ENCODE results near the gene TMEM184B. TPM values are rescaled to one million over a fixed set of nuclear protein-coding genes. Genes with fewer than 3 reads are reported as not detected.

TMEM184B gene
- total RNA-seq, 1 donor from 2014 or later = 62.8 TPM

DNA sequence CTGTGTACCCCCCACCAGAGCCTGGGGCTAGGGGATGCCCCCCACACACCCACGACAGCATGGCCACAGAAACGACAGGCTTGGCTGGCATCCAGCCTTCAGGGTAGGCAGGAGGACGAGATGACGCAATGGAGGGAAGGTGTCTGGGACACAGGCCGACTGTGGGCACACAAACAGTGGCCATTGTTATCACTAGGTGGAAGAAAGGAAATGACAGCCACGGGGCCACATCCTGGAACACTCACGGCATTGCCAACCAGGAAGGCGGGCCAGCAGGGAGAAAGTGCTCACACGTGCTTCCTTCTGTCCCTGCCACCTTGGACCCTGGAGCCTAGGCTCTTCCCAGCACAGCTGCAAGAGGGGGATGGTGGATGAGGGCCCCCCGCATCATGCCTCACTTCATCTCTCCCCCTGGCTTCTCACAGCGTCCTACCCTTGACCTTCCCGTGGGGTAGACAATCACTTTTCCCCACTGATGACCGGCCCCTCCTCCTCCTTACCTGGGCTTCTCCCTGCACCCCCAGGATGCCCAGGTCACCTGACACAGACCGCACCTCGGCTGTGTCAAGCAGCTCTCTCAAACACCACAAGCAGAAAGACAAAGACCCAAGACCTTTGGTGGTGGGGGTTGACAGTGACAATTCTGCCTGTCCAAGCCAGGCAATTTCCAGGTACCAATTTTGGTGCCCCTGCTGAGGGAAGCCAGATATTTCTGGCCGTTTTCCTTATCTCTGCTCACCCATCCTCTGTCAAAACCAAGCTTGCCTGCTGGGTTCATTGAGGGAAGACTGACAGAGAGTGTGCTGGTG lies 99.8 kb downstream of the TMEM184B start:
- H3K9me3 Mint-ChIP-seq = no peaks in the 10 kb centered on the region
- peaks cover 6% of the 10 kb centered on the region for H3K4me1 Mint-ChIP-seq
- peaks cover 2% of the 10 kb centered on the region for H3K36me3 Mint-ChIP-seq
- TF ChIP-seq, protein P1, sequence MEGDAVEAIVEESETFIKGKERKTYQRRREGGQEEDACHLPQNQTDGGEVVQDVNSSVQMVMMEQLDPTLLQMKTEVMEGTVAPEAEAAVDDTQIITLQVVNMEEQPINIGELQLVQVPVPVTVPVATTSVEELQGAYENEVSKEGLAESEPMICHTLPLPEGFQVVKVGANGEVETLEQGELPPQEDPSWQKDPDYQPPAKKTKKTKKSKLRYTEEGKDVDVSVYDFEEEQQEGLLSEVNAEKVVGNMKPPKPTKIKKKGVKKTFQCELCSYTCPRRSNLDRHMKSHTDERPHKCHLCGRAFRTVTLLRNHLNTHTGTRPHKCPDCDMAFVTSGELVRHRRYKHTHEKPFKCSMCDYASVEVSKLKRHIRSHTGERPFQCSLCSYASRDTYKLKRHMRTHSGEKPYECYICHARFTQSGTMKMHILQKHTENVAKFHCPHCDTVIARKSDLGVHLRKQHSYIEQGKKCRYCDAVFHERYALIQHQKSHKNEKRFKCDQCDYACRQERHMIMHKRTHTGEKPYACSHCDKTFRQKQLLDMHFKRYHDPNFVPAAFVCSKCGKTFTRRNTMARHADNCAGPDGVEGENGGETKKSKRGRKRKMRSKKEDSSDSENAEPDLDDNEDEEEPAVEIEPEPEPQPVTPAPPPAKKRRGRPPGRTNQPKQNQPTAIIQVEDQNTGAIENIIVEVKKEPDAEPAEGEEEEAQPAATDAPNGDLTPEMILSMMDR (IDR thresholded peaks at IDR 0.05; ENCODE audit: unreplicated experiment) = no peak
- no peak overlapping the region for H3K27ac Mint-ChIP-seq
- no peak overlapping the region for H3K4me3 Mint-ChIP-seq
- H3K27me3 Mint-ChIP-seq (ENCODE audit: low read depth) = no peaks in the 10 kb centered on the region
- no peak for DNase-seq (ENCODE audit: low spot score in 2 of 2, unreplicated experiment in 2 of 2)

DNA sequence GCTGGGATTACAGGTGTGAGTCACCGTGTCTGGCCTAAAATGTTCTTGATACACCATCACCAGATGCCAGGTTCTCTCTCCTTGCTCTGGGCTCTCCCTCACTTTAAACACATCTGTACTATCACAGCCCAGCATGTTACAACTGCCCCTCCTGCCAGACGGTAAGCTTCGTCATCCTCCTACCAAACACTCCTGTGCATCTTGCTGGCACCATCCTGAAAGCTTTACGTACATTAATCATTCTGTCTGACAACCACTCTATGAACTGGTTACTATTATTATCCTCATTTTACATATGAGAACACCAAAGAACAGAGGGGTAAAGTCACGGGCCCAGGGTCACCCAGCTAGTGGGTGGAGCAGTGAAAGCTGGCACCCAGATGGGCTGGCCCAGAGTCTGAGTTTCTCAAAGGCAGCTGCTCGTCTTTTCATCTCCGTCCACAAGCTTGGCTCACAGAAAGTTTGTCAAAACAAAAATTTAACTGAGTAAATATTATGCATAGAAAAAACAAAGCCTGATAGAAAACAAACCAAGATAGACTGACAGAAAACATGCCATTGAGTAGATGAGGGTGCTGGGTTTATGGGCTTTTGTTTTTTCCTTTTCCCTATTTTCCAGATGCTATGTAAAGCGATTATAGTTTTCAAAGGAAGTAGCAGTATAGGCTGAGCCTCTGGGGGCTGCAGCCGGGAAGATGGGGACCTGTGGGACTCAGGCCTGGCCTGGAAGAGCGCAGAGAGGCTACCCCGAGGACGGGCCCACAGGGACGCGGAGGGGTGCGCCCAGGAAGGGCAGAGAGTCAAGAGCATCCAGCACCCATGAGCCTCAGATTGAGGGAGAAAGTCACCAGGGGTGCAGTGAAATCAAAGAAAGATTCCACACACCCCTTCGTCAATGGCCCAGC lies 100.6 kb downstream of the TMEM184B start:
- H3K27ac Mint-ChIP-seq = no peak overlapping the region
- H3K9me3 Mint-ChIP-seq = no peaks in the 10 kb centered on the region
- TF ChIP-seq, protein P1 (IDR thresholded peaks at IDR 0.05; ENCODE audit: unreplicated experiment) = no peak
- H3K4me1 Mint-ChIP-seq = peaks cover 5% of the 10 kb centered on the region
- no peak for DNase-seq (ENCODE audit: low spot score in 2 of 2, unreplicated experiment in 2 of 2)
- H3K27me3 Mint-ChIP-seq (ENCODE audit: low read depth) = no peaks in the 10 kb centered on the region
- H3K36me3 Mint-ChIP-seq = peaks cover 5% of the 10 kb centered on the region
- H3K4me3 Mint-ChIP-seq = no peak overlapping the region

DNA sequence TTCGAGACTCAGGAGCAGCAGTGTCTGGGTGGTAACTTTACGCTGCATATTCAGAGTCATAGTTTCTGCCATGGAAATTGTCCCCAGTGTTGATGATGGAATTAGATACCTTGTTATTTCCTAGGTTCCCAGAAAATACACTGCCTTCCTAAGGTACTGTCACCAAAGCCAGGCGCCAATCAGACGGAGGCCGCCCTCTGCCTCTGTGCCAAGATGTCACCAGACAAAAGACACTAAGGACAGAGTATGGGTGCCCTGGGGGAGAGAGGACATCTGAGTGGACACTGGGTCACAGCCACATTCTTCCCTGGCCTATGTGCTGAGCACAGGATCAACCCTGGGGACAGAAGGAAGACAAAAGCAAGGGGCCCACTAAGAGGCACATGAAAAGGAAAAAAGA lies 102.3 kb downstream of the TMEM184B start:
- TF ChIP-seq, protein P1 (IDR thresholded peaks at IDR 0.05; ENCODE audit: unreplicated experiment) = no peak
- peaks cover 11% of the 10 kb centered on the region for H3K36me3 Mint-ChIP-seq
- no peaks in the 10 kb centered on the region for H3K27me3 Mint-ChIP-seq (ENCODE audit: low read depth)
- no peak for DNase-seq (ENCODE audit: low spot score in 2 of 2, unreplicated experiment in 2 of 2)
- H3K4me3 Mint-ChIP-seq = no peak overlapping the region
- H3K4me1 Mint-ChIP-seq = peaks cover 5% of the 10 kb centered on the region
- H3K9me3 Mint-ChIP-seq = no peaks in the 10 kb centered on the region
- no peak overlapping the region for H3K27ac Mint-ChIP-seq

Other genes with a start within 250 kb of the TMEM184B start
- gene PICK1, start 215.6 kb downstream of the TMEM184B start, total RNA-seq = 69.3 to 75.6 TPM (median 74.3 TPM) in 3 replicates
- gene SLC16A8, start 188.8 kb downstream of the TMEM184B start, total RNA-seq = 0.14 to 0.60 TPM (median 0.18 TPM) in 3 replicates
- 1.6 to 1.9 TPM (median 1.7 TPM) in 3 replicates for gene BAIAP2L2, start 162.3 kb downstream of the TMEM184B start, total RNA-seq
- gene PLA2G6, start 91.2 kb downstream of the TMEM184B start, total RNA-seq = 88.2 to 91.9 TPM (median 88.6 TPM) in 3 replicates
- gene MAFF, start 71.0 kb downstream of the TMEM184B start, total RNA-seq = 33.4 to 35.3 TPM (median 34.1 TPM) in 3 replicates
- 261 to 264 TPM (median 261 TPM) in 3 replicates for gene CSNK1E, start 44.4 kb upstream of the TMEM184B start, total RNA-seq
- gene KCNJ4, start 182.2 kb upstream of the TMEM184B start, total RNA-seq = 2.5 to 2.8 TPM (median 2.6 TPM) in 3 replicates
- gene KDELR3, start 195.1 kb upstream of the TMEM184B start, total RNA-seq = 14.5 to 15.6 TPM (median 14.6 TPM) in 3 replicates
- 694 to 717 TPM (median 708 TPM) in 3 replicates for gene DDX17, start 233.3 kb upstream of the TMEM184B start, total RNA-seq